Measurements from ENCODE around the gene NIPAL4.

NIPAL4 gene

DNA sequence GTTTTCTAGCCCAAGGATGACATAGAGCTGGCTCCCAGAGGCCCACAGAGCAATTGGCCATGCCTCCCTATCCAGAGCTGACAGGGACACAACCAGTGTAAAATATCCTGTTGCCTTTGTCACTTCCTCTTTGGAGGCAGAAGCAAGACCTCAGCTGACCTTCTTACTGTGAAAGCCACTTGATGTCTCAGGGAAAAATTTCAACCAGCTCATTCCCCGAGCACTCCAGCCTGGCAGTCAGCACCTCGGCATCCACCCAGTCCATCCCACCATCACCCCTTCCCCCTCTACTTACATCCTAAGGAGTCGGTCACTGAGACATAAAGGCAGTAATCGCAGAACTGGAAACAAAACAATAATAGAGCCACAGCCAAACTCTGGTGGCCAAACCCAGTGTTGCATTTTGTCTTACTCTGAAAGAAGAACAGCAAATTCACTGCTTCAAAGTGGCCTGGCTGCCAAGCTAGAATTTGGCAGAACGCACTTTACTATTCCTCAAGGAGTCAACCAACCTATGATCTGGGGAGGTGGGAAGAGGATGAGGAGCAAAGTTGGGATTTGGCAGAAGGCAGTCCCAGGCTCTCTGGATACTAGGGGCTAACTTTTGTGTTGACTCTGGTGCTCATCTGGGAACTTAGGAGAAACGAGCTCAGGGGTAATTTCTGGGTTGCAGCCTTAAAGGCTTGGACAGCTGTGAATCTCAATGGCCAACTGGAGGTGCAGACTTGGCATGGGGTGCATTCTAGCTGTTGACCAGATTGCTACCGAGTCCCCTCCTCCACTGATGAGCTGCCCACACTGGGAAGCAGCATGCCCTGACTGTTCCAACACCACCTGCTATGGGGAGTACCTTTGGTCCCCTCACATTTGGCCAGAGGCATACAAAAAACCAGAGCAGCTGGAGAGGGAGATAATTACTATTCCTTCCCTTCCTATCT lies 13.6 kb downstream of the NIPAL4 start:
- Histone ChIP-seq H3K4me1 (ENCODE audit: control insufficient read depth, low read length) (peaks cover 5% of the 10 kb centered on the region), H3K36me3 (ENCODE audit: control insufficient read depth, low read length) (peaks cover 33% of the 10 kb centered on the region), H3K27ac (ENCODE audit: low read depth, low read length) (no peak overlapping the region), H3K9me2 (replicated peaks; ENCODE audit: control insufficient read depth, low read length) (no peaks in the 10 kb centered on the region), H3K4me2 (ENCODE audit: low read length) (no peak overlapping the region), H3K9me3 (ENCODE audit: control insufficient read depth, insufficient read depth, low read length) (no peaks in the 10 kb centered on the region), H3K27me3 (ENCODE audit: control insufficient read depth, low read length) (no peaks in the 10 kb centered on the region), H3K79me2 (ENCODE audit: control insufficient read depth, low read length) (no peaks in the 10 kb centered on the region), H4K20me1 (ENCODE audit: control insufficient read depth, insufficient read depth, low read depth, low read length) (no peaks in the 10 kb centered on the region), H3F3A (ENCODE audit: control insufficient read depth, insufficient read depth) (peaks cover 12% of the 10 kb centered on the region; the same call in 1 of the 2 replicates), H3K4me3 (ENCODE audit: low read length) (no peak overlapping the region)
- no peak for TF ChIP-seq EZH2phosphoT487 (IDR thresholded peaks at IDR 0.05; ENCODE audit: borderline replicate concordance, low read length)
- TF ChIP-seq, protein P1, sequence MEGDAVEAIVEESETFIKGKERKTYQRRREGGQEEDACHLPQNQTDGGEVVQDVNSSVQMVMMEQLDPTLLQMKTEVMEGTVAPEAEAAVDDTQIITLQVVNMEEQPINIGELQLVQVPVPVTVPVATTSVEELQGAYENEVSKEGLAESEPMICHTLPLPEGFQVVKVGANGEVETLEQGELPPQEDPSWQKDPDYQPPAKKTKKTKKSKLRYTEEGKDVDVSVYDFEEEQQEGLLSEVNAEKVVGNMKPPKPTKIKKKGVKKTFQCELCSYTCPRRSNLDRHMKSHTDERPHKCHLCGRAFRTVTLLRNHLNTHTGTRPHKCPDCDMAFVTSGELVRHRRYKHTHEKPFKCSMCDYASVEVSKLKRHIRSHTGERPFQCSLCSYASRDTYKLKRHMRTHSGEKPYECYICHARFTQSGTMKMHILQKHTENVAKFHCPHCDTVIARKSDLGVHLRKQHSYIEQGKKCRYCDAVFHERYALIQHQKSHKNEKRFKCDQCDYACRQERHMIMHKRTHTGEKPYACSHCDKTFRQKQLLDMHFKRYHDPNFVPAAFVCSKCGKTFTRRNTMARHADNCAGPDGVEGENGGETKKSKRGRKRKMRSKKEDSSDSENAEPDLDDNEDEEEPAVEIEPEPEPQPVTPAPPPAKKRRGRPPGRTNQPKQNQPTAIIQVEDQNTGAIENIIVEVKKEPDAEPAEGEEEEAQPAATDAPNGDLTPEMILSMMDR (IDR thresholded peaks at IDR 0.05; ENCODE audit: low read depth, low read length, poor library complexity, severe bottlenecking) = no peak

DNA sequence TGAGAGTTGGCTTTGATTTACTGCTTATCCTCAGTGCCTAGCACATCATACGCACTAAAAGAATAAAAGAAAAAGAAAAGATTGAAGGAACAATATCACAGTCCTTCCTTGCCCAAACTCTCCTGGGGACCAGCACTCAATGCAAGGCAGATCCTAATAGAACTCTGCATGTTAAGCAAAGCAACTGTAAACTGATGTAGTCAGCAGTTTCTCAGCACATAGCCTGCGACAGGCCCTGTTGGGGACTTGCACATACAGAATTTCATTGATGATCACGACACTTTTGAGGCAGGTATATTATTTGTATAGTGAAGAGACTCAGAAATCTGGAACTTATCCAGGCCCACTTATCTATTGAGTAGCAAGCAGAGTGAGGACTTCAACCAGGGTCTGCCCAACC lies 15.4 kb downstream of the NIPAL4 start:
- H3K9me2 ChIP-seq (replicated peaks; ENCODE audit: control insufficient read depth, low read length) = no peaks in the 10 kb centered on the region
- peaks cover 14% of the 10 kb centered on the region; the same call in 1 of the 2 replicates for H3F3A ChIP-seq (ENCODE audit: control insufficient read depth, insufficient read depth)
- no peaks in the 10 kb centered on the region for H3K9me3 ChIP-seq (ENCODE audit: control insufficient read depth, insufficient read depth, low read length)
- no peaks in the 10 kb centered on the region for H3K27me3 ChIP-seq (ENCODE audit: control insufficient read depth, low read length)
- no peaks in the 10 kb centered on the region for H4K20me1 ChIP-seq (ENCODE audit: control insufficient read depth, insufficient read depth, low read depth, low read length)
- H3K79me2 ChIP-seq (ENCODE audit: control insufficient read depth, low read length) = no peaks in the 10 kb centered on the region
- H3K36me3 ChIP-seq (ENCODE audit: control insufficient read depth, low read length) = peaks cover 51% of the 10 kb centered on the region
- H3K4me1 ChIP-seq (ENCODE audit: control insufficient read depth, low read length) = peaks cover 20% of the 10 kb centered on the region
- no peak overlapping the region for H3K27ac ChIP-seq (ENCODE audit: low read depth, low read length)
- H3K4me2 ChIP-seq (ENCODE audit: low read length) = no peak overlapping the region
- TF ChIP-seq EZH2phosphoT487 (IDR thresholded peaks at IDR 0.05; ENCODE audit: borderline replicate concordance, low read length) = no peak
- TF ChIP-seq, protein P1 (IDR thresholded peaks at IDR 0.05; ENCODE audit: low read depth, low read length, poor library complexity, severe bottlenecking) = no peak
- no peak overlapping the region for H3K4me3 ChIP-seq (ENCODE audit: low read length)

DNA sequence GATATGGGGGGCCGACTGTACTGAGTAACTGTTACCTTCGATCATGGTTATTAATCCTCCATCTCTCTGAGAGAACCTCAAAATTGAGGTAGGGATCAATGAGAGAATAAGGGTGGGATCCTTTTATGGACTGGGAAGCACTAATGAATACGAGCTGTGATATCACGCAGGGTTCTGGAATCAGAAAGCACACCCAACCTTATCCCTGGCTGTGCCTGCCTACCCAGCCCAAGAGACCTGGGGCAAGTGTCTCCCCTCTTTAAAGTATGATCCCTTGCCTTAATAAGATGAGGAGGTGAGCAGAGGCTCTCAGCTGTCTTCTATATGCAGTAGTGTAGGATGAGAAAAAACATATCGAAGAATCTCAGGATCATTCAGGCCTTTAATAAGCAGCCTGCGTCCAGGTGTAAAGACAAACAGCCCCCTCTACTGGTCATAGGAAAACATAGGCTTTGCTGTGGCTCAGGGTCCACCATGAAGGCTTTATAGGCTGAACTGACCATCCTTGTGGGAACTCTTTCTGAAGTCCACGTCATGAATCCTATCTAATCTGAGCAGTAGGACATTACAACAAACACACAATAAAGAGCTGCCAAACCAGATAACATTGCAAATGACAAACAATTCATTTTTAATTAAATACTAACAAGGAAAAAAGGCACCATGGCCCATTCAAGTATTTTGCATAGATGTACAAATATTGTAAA lies 16.8 kb downstream of the NIPAL4 start:
- no peaks in the 10 kb centered on the region for H3K79me2 ChIP-seq (ENCODE audit: control insufficient read depth, low read length)
- H3K27ac ChIP-seq (ENCODE audit: low read depth, low read length) = no peak overlapping the region
- H4K20me1 ChIP-seq (ENCODE audit: control insufficient read depth, insufficient read depth, low read depth, low read length) = no peaks in the 10 kb centered on the region
- peaks cover 14% of the 10 kb centered on the region; the same call in 1 of the 2 replicates for H3F3A ChIP-seq (ENCODE audit: control insufficient read depth, insufficient read depth)
- H3K9me2 ChIP-seq (replicated peaks; ENCODE audit: control insufficient read depth, low read length) = no peaks in the 10 kb centered on the region
- no peaks in the 10 kb centered on the region for H3K9me3 ChIP-seq (ENCODE audit: control insufficient read depth, insufficient read depth, low read length)
- no peak overlapping the region for H3K4me3 ChIP-seq (ENCODE audit: low read length)
- H3K4me1 ChIP-seq (ENCODE audit: control insufficient read depth, low read length) = peaks cover 34% of the 10 kb centered on the region
- TF ChIP-seq, protein P1 (IDR thresholded peaks at IDR 0.05; ENCODE audit: low read depth, low read length, poor library complexity, severe bottlenecking) = peak; percentile 83
- TF ChIP-seq EZH2phosphoT487 (IDR thresholded peaks at IDR 0.05; ENCODE audit: borderline replicate concordance, low read length) = no peak
- H3K36me3 ChIP-seq (ENCODE audit: control insufficient read depth, low read length) = peaks cover 65% of the 10 kb centered on the region
- H3K27me3 ChIP-seq (ENCODE audit: control insufficient read depth, low read length) = no peaks in the 10 kb centered on the region
- no peak overlapping the region for H3K4me2 ChIP-seq (ENCODE audit: low read length)

Measured in DOHH2 (cell line).